ENCODE data around the gene REC8.

REC8 gene

DNA sequence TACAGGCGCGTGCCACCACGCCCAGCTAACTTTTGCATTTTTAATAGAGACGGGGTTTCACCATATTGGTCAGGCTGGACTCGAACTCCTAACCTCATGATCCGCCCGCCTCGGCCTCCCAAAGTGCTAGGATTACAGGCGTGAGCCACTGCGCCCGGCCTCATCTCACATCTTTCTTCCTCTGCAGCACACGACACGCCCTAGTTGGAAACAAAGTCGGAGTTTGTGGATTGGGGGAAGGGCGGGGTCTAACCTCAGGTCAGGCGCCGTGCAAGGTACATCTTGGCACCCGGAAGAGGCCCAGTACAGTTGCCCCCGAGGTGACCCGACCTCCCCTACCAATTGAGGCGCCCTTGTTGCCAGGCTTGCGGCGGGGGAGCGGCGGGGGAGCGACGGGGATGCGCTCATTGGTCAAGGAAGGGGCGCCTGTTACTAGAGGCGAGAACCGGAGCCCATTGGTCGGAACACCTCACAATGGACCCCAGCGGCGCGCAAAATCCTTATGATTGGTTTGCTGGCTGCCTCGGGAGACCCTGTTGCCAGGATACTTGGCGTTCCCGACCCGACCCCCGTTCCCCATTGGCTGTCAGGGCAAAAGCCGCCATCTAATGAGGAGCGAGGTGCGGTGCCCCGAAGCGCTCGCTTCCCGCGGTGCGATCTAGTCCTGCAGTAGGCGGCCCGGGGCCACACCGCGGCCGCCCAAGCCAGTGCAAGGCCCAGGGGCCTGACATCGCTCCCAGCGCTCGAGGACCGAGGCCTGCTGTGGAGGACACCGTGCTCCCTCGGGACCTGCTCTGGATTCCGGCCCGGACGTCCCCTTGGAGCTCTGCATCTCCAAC, at the start of gene REC8:
TSS of gene REC8 (plus strand) at position 659 of the 839 bp plus-strand sequence. CDS start 473 bp downstream, outside the sequence.
- peak within 1 kb of the TSS; percentile 65 for H3K4me3 ChIP-seq (ENCODE audit: low read depth, low read length)
- peak; percentile 80 for DNase-seq (ENCODE audit: low read depth)
- no peak for TF ChIP-seq CTCF (IDR thresholded peaks at IDR 0.05; ENCODE audit: low read depth, low read length, missing control alignments)

GRCh38 chr14:24122416-24122815, 49.5 kb upstream of the REC8 start:
- H3K4me3 ChIP-seq (ENCODE audit: low read depth, low read length): no peak overlapping the region
- no peak for TF ChIP-seq CTCF (IDR thresholded peaks at IDR 0.05; ENCODE audit: low read depth, low read length, missing control alignments)
- DNase-seq (ENCODE audit: low read depth): no peak

DNA sequence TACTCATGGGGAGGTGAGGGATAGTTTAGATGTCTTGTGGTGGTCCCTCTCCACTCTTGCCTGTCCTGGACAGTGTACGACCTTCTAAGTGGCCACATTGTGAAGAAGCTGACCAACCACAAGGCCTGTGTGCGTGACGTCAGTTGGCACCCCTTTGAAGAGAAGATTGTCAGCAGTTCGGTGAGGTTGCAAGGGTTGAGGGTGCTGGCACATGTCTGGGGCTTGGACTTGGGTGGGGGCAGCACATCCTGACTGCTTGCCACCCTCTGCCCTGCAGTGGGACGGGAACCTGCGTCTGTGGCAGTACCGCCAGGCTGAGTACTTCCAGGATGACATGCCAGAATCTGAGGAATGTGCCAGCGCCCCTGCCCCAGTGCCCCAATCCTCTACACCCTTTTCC, 49.0 kb upstream of the REC8 start:
- no peak for DNase-seq (ENCODE audit: low read depth)
- no peak for TF ChIP-seq CTCF (IDR thresholded peaks at IDR 0.05; ENCODE audit: low read depth, low read length, missing control alignments)
- no peak overlapping the region for H3K4me3 ChIP-seq (ENCODE audit: low read depth, low read length)

DNA sequence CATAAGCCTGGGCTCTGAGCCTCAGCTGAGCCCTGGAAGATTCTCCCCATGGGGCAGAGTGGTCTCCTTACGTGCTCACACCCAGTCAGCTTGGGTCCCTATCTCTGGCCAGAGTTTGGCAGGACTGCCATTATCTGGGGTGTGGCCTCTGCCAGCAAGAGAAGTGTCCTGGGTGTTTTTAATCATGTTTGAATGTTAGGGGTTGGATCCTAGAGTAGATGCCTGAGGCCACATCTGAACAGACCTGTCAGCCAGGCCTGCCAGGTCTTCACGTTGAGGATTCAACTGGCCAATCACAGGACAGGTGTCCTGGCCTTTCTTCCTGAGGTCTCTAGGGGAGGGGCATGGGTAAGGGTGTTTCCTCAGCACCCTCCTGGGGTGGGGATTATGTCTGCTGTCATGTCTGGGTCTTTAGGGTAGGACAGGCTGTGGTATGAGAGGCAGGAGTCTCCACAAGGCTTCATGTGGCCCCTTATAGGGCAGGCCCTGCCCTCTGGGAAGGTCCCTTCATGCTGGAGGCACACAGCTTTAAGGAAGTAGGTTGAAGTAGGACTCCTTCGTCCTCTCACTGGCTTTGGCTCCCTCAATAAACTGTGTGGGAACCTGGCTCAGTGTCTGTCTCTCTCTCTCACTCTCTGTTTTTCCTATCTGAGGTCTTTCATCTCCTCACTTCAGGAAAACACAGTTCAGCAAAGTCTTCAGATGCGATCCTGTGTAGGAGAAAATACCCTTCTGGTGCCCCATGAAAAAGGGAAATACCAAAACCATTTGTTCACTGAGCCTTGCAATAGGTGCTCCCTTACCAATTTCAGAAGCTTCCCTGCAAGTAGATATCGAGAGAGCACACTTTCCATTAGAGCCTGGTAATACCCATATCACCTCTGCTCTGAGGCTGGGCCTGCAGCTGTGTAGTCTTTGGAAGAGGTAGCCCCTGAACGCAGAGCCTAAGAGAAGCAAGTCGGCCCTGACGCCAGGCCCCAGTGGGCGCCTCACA, 48.2 kb upstream of the REC8 start:
- no peak overlapping the region for H3K4me3 ChIP-seq (ENCODE audit: low read depth, low read length)
- TF ChIP-seq CTCF (IDR thresholded peaks at IDR 0.05; ENCODE audit: low read depth, low read length, missing control alignments): no peak
- no peak for DNase-seq (ENCODE audit: low read depth)

DNA sequence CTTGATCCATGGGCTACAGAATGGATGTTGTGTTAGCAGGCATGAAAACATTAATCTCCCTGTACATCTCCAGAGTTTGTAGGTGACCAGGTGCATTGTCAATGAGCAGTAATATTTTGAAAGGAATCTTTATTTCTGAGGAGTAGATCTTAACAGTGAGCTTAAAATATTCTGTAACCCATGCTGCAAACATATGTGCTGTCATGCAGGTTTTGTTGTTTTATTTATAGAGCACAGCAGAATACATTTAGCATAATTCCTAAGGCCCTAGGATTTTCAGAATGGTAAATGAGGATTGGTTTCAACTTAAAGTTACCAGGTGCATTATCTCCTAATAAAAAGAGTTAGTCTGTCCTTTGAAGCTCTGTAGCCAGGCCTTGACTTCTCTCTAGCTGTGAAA, 44.9 kb upstream of the REC8 start:
- H3K4me3 ChIP-seq (ENCODE audit: low read depth, low read length): no peak overlapping the region
- no peak for TF ChIP-seq CTCF (IDR thresholded peaks at IDR 0.05; ENCODE audit: low read depth, low read length, missing control alignments)
- no peak for DNase-seq (ENCODE audit: low read depth)

DNA sequence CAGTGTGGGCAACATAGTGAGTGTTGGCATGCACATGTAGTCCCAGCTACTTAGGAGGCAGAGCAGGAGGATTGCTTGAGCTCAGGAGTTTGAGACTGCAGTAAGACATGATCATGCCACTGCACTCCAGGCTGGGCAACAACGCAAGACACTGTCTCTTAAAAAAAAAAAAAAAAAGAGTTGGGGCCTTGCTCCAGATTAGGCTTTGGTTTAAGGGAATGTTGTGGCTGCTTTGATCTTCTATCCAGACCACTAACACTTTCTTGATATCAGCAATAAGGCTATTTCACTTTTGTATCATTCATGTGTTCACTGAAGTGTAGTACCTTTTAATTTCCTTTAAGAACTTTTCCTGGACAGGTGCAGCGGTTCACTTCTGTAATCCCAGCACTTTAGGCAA, 44.2 kb upstream of the REC8 start:
- TF ChIP-seq CTCF (IDR thresholded peaks at IDR 0.05; ENCODE audit: low read depth, low read length, missing control alignments): no peak
- DNase-seq (ENCODE audit: low read depth): no peak
- H3K4me3 ChIP-seq (ENCODE audit: low read depth, low read length): no peak overlapping the region

All from GM12864 (cell line).